NCI-H1694 (cell line): ENCODE measurements around the gene HOXC10.

Experiments
- DNase-seq: peaks from one replicate; lab custom pipeline; 2025; lab: John Stamatoyannopoulos, UW

The HOXC10 gene

GRCh38 chr12:54016478-54016964, 31.6 kb downstream of the HOXC10 start:
- DNase-seq, result peak; percentile 49

DNA sequence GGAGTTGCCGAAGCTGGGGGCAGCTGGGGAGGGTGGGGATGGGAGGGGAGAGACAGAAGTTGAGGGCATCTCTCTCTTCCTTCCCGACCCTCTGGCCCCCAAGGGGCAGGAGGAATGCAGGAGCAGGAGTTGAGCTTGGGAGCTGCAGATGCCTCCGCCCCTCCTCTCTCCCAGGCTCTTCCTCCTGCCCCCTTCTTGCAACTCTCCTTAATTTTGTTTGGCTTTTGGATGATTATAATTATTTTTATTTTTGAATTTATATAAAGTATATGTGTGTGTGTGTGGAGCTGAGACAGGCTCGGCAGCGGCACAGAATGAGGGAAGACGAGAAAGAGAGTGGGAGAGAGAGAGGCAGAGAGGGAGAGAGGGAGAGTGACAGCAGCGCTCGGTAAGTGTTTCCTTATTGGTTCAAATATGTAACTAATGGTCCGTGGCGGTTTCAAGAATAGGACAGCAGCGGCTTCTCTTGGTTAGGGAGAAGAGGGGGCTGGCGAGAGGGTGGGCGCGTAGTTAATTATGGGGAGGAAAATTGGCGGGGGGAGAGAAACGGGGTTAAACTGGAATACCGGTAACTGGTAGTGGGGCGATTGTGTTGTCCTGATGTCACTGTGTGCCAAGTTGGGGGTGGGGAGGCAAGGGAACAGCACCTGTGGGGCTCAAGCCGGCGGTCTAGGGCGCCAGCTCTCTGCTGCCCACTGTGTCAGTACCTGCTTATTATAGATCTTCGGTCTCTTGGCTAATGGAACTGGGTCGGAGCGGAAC, 32.3 kb downstream of the HOXC10 start:
- peak; percentile 65 for DNase-seq

DNA sequence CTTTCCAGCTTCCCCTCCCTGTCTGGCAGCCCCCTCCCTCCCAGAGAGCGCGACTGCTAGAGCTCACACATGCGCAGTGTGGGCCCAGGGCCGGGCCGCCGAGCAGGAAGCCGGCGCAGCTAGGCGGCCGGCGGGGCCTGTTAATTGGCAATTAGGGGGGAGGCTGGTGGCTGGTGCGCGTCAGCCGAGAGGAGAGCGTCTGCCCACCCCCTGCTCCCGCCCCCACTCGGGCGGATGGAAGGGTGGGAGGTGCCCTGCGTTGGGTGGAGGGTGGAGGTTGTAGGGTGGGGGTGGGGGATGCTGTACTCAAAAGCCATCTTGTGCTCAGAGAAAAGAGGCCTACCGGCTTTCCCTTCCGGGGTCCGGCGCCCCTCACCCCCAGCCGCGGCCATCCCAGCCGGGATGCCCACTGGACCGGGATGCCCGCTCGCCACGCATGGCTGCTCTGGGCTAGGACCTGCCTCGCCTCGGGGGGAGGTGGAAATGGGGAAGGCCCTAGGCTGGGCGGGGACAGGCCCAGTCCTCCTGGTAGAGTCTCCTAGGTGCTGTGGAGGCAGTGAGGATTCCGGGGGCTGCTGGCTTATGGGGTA, 33.0 kb downstream of the HOXC10 start:
- peak; percentile 92 for DNase-seq

- peak; percentile 57 for DNase-seq
These were observed 33.6 kb downstream of the HOXC10 start for GRCh38 chr12:54018468-54018984.

DNA sequence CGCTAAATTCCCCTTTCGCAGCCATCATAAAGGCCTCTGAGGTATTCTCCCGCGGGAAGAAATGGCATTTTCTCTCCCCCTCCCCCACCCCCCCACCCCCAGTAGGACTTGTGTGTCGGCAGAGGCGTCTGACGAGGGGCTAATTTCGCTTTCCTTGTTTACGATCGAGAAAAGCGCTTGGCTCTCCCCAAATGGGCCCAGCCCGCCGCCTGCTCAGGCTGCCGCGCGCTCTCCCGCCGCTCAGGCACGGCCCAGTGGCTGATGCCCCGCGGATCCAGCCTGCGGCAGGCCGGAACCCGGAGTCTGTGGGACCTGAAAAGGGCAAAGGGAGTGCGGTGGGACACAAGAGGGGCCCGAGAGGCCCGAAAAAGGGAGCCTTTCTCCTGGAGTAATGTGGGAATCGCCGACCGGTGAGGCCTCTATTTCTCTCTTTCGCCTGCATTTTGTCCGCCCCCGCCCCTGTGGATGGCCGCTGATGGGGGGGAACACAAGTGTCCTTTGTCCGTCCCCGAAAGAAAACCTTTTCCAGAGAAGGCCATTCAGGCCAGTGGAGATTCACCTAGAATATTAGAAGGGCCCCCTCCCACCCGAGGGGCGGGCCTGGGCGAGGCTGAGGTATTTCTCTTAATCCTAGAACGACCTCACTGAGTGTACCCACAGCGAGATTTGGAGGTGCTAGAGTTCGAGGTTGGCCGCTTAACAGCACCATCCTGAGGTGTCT, 34.3 kb downstream of the HOXC10 start:
- DNase-seq, result no peak

DNA sequence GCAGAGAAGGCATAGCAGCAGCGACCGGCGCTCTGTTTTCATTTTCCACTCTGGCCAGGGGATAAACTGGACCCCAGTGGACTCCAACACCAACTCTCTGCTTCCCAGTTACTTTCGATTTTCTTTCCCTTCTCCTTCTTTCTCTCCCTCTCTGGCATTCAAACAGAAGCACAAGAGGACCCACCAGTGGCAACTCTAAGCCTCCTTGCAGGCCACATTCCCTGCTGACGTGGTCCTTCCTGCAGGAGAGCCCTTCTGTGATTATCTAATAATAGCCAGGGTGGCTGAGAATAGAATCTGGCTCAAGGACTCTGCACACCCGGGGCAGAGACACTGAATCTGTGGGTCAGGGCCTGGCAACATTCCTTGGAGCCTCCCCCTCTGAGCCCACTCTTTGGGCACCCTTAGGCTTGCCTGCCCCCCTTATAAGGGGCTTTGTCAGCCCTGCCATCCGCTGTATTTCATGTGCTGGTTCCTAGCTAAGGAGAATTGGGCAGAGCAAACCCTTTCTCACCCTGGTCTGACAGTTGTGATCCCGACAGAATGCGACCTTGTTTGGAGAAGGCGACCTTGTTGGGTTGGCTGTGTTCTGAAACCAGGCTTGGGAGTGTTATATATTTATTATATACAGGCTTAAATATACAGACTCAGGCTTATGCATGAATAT, 35.1 kb downstream of the HOXC10 start:
- no peak for DNase-seq

DNA sequence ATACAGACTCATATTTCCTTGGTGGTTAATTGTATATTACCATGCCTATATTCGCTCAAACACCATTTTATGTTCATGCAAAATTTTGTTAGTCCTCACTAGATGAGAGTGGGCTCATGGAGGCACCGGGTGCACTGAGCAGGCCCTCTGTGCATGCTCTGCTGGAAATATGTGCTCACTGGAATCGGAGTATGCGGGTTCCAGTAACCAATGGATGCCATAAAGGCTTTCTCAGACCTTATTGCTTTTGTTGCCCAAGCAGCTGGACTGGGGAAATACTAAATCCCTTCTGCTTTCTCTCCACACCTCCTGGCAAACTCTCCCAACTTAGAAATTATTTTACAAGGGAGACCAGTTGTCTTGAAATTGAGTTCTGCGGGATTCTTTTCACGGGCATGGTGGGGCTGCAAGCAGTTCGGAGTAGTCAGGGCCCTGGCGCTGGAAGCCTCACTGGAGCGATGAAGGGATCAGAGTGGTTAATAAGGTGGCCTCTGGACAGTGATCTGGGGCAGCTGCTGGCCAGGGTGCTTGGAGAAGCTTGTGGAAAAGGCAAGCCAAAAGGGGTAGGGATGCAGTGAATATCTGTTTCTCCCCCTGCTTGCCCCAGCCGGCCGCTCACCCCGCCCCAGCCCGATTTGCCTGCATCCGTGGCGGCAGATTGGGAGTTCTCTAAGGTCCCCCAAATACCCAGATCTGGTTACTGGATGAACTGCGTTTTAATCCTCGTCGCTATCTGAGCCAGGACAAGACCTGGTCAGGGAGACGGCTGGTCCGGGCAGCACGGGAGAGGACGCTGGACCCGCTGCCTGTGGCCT, 35.9 kb downstream of the HOXC10 start:
- DNase-seq, result no peak

GRCh38 chr12:54021432-54022013, 36.6 kb downstream of the HOXC10 start:
- no peak for DNase-seq

DNA sequence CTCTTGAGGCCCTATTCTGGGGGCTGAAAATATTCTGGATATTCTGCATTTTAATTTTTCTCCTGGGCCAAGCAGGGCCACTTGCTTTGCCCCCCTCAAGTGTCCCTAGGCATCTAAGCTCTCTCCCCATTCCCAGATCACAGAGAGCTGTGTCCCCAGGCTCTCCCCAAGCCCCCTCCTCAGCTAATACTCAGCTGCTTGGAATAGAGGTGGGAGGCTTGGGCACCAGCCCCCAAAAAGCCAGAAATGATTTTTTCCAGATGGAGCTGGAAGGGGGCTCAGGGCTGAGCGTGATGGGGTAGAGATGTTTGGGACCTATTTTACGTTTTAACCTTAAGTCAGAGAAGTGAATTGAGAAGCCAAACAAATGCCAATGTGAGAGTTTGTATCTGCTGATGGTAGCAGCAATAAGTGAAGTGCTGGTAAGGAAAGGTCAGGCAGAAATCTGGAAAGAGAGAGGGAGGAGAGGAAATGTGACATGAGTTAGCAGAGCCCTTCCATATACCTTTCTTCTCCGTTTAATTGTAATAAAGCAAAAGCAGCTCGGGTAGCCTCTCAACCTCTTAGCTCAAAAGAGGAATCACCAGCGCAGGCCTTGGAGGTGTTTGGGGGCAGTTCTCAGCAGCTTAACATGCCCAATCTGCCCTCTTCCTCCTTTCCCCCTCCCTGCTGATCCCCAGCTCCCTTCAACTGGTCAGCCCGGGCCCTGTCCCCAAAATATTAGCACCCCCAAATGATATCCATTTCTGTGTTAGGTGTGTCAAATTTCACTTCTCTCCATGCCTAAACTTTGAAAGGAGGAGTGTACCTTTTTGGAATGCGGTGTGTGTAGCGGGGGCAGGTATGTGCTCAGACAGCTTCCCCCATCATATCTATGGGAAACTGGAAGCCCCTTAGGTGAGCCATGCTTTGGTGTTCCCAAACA, 38.3 kb downstream of the HOXC10 start:
- no peak for DNase-seq

DNA sequence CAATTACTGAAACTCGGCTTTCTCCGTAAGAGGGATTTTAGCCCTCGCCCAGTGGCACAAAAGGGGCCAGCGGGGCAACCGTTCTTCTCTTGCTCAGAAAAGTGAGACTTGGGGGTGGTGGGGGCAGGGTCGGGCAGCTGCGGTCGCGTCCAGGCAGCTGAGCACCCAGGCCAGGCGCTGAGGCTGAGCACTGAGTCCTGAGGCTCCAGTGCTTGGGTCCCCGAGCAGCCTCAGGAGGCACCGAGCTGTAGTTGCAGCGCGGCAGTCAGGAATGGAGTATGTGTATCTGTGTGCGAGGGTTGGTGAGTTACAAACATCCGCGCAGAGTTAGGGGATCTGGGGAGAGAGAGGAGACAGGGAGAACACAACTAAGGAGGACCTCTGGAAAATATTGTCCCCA, 39.2 kb downstream of the HOXC10 start:
- no peak for DNase-seq

- DNase-seq, result no peak
These were observed 39.8 kb downstream of the HOXC10 start for GRCh38 chr12:54024581-54025305.

DNA sequence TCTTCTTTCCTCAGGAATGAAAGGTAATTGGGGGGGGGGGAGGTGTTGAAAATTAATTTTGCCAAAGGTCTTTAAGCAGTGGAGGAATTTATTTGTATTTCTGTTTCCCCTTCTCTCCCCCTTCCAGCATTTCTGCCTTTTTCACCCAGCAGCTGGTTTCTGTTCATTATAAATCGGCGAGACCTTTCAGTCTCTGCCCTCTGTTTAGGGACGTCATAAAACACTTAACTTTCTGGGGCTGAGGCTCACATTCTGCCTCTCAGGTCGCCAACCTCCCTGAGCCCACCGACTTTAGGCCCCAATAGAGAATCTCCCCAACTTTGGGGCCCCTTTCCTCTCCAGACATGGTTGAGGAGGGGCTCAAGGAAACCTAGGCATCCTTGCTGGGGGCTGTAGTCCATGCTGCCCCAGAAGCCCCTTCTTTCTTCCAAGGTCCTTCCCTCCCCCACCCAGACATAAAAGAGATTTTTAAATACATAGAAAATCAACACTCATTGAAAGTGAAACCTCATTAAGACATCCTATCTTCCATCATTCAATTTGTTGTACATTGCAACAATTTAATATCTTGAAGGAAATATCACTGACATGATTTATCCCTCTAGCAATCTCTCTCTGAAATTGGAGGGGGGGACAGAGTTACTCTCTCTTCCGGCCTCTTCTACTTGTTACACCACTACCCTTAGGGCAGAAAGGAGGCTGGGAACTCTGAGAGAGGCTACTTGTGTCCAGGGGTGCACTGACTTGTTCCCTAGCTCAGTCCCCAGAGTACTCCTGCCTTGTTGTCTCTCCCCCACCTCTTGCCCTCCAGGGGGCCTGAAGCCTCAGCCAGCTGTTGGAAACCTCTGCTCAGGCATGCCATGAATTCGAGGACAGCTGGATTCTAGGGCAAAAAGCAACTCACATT, 40.8 kb downstream of the HOXC10 start:
- DNase-seq, result no peak

DNA sequence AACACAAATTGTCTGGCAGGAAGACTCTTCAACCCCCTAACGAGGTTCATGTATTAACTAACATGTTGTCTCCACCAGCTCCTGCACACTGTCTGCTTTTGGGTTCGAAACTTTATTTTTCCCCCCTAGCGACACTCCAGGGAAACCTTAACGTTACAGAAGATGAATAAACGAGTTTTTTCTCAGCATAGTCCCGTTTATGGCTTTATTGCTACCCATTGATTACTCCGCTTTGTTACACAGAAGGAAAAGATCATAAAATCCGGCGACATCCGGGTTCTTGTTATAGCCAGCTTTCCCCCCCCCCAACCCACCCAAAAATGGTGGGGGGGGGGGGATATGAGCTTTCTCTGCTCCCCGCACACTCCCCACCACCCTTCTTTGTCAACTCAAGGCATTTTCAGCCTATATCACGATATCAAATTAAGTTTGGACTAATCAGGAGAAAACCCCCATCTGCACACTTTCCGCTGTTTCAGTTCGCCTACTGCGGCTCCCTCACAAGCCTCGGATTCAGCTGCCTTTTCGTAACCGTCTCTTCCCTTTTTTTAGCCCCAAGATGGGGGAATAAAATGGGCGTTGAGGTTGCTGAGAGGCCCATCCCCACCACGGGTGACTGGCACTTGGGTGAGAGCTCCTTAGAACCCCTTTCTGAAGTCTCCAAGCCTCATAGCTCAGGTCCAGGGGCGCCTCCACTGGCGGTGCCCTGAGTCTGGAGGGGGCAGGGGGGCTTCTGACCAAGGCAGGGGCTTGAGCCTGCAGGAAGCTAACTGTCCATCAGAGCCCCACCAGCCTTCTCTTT, 41.9 kb downstream of the HOXC10 start:
- DNase-seq, result no peak

DNA sequence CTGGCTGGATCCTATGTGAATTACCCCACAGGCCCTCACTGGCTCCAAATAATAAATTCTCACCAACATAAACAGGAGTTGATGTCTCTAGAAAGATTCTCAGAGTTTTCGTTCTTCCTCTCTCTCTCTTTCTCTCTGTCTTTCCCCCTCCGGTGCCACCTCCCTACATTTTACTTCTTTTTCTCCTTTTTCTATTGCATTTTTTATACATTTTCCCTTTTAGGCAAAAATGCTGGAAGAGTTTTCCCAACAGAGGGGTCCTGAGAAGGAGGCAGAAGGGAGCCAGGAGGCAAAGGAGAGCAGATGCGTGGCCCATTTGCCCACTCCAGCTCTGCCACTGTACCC, 42.5 kb downstream of the HOXC10 start:
- no peak for DNase-seq

- DNase-seq, result no peak
These were observed 43.6 kb downstream of the HOXC10 start, which contains the start of gene HOXC6 for GRCh38 chr12:54028314-54029201. HOXC6 (plus strand) TSS chr12:54028440; CDS start chr12:54028522, 82 bp downstream.
